GM18517 (cell line): Measurements from ENCODE around the gene RBM6.
"Not testable (repeated sequence)": the region's sequence is repeated elsewhere in the genome, so short reads cannot be mapped to it uniquely, and the experiment has no call there.

Source experiments
- ATAC-seq: cut with Tn5 transposase; IDR thresholded peaks from one replicate; pipeline ENCODE4 v1.9.1; 2021; ENCODE audit warnings: mild to moderate bottlenecking, moderate library complexity; ENCODE audit not compliant: unreplicated experiment

Gene RBM6

GRCh38 chr3:49976942-49977341 lies 37.0 kb downstream of the RBM6 start:
- ATAC-seq: no peak

GRCh38 chr3:49984394-49984793 lies 44.4 kb downstream of the RBM6 start:
- no peak for ATAC-seq

GRCh38 chr3:49992326-49992725 lies 52.4 kb downstream of the RBM6 start:
- no peak for ATAC-seq

GRCh38 chr3:49994476-49994875 lies 54.5 kb downstream of the RBM6 start:
- ATAC-seq: no peak

- ATAC-seq: no peak
These were observed 56.1 kb downstream of the RBM6 start for GRCh38 chr3:49996016-49996415.

- no peak for ATAC-seq
These were observed 57.9 kb downstream of the RBM6 start for GRCh38 chr3:49997862-49998261.

GRCh38 chr3:49998326-49998725 lies 58.4 kb downstream of the RBM6 start:
- ATAC-seq: no peak

- ATAC-seq: no peak
These were observed 61.6 kb downstream of the RBM6 start for GRCh38 chr3:50001511-50001910.

GRCh38 chr3:50003216-50003615 lies 63.3 kb downstream of the RBM6 start:
- ATAC-seq: no peak

GRCh38 chr3:50003824-50004223 lies 63.9 kb downstream of the RBM6 start:
- no peak for ATAC-seq

- no peak for ATAC-seq
These were observed 69.0 kb downstream of the RBM6 start for GRCh38 chr3:50008931-50009330.

GRCh38 chr3:50010959-50011358 lies 71.0 kb downstream of the RBM6 start:
- no peak for ATAC-seq

GRCh38 chr3:50015918-50016317 lies 76.0 kb downstream of the RBM6 start:
- no peak for ATAC-seq

GRCh38 chr3:50028346-50028745 lies 88.4 kb downstream of the RBM6 start:
- ATAC-seq: no peak

- not testable (repeated sequence) for ATAC-seq
These were observed 91.3 kb downstream of the RBM6 start for GRCh38 chr3:50031201-50031600.

GRCh38 chr3:50044976-50045375 lies 105.0 kb downstream of the RBM6 start:
- no peak for ATAC-seq

GRCh38 chr3:50047426-50047825 lies 107.5 kb downstream of the RBM6 start:
- ATAC-seq: no peak

GRCh38 chr3:50050361-50050760 lies 110.4 kb downstream of the RBM6 start:
- no peak for ATAC-seq

GRCh38 chr3:50057756-50058155 lies 117.8 kb downstream of the RBM6 start:
- no peak for ATAC-seq

GRCh38 chr3:50068134-50068533 lies 128.2 kb downstream of the RBM6 start:
- ATAC-seq: no peak

GRCh38 chr3:50078091-50078490 lies 138.1 kb downstream of the RBM6 start:
- no peak for ATAC-seq

GRCh38 chr3:50078622-50079021 lies 138.7 kb downstream of the RBM6 start:
- no peak for ATAC-seq

GRCh38 chr3:50084951-50085350 lies 145.0 kb downstream of the RBM6 start:
- not testable (repeated sequence) for ATAC-seq
